ENCODE data around the gene CALML3.
A peak's percentile ranks its signal among the peaks of the same experiment; 100 is the strongest.
"Not testable (repeated sequence)": the region's sequence is repeated elsewhere in the genome, so short reads cannot be mapped to it uniquely, and the experiment has no call there.

CALML3 gene

GRCh38 chr10:5524641-5525560 is at the start of gene CALML3:
Gene CALML3 (plus strand): TSS chr10:5524961. CDS start chr10:5525086, 125 bp downstream.
- TF ChIP-seq POLR2A (IDR thresholded peaks at IDR 0.05; ENCODE audit: low read depth, low read length), result no peak
- no peak for DNase-seq (ENCODE audit: insufficient read length, low spot score)
- no peak for FAIRE-seq

GRCh38 chr10:5475088-5475487 is 49.7 kb upstream of the CALML3 start:
- not testable (repeated sequence) for FAIRE-seq; DNase-seq (ENCODE audit: insufficient read length, low spot score)

- not testable (repeated sequence) for DNase-seq (ENCODE audit: insufficient read length, low spot score); FAIRE-seq
Observed at GRCh38 chr10:5475974-5476807, 48.6 kb upstream of the CALML3 start.

- FAIRE-seq, result no peak
- DNase-seq (ENCODE audit: insufficient read length, low spot score), result no peak
- TF ChIP-seq POLR2A (IDR thresholded peaks at IDR 0.05; ENCODE audit: low read depth, low read length), result no peak
Observed at GRCh38 chr10:5476918-5477525, 47.7 kb upstream of the CALML3 start.

- DNase-seq (ENCODE audit: insufficient read length, low spot score) (no peak), FAIRE-seq (no peak)
- TF ChIP-seq POLR2A (IDR thresholded peaks at IDR 0.05; ENCODE audit: low read depth, low read length), result no peak
Observed at GRCh38 chr10:5477948-5478693, 46.6 kb upstream of the CALML3 start.

- FAIRE-seq (no peak), DNase-seq (ENCODE audit: insufficient read length, low spot score) (no peak)
- TF ChIP-seq POLR2A (IDR thresholded peaks at IDR 0.05; ENCODE audit: low read depth, low read length), result no peak
Observed at GRCh38 chr10:5478694-5479305, 46.0 kb upstream of the CALML3 start.

GRCh38 chr10:5479481-5480161 is 45.1 kb upstream of the CALML3 start:
- FAIRE-seq, result no peak
- DNase-seq (ENCODE audit: insufficient read length, low spot score), result no peak
- TF ChIP-seq POLR2A (IDR thresholded peaks at IDR 0.05; ENCODE audit: low read depth, low read length), result no peak

- DNase-seq (ENCODE audit: insufficient read length, low spot score) (no peak), FAIRE-seq (no peak)
- TF ChIP-seq POLR2A (IDR thresholded peaks at IDR 0.05; ENCODE audit: low read depth, low read length), result no peak
Observed at GRCh38 chr10:5480162-5480941, 44.4 kb upstream of the CALML3 start.

- DNase-seq (ENCODE audit: insufficient read length, low spot score), result no peak
- TF ChIP-seq POLR2A (IDR thresholded peaks at IDR 0.05; ENCODE audit: low read depth, low read length), result no peak
- FAIRE-seq, result no peak
Observed at GRCh38 chr10:5481121-5481520, 43.6 kb upstream of the CALML3 start.

- DNase-seq (ENCODE audit: insufficient read length, low spot score) (no peak), FAIRE-seq (no peak)
- no peak for TF ChIP-seq POLR2A (IDR thresholded peaks at IDR 0.05; ENCODE audit: low read depth, low read length)
Observed at GRCh38 chr10:5482016-5482415, 42.7 kb upstream of the CALML3 start.

- FAIRE-seq, result no peak
Observed at GRCh38 chr10:5484205-5484604, 40.6 kb upstream of the CALML3 start.

GRCh38 chr10:5485290-5485689 is 39.5 kb upstream of the CALML3 start:
- no peak for TF ChIP-seq POLR2A (IDR thresholded peaks at IDR 0.05; ENCODE audit: low read depth, low read length)
- FAIRE-seq (no peak), DNase-seq (ENCODE audit: insufficient read length, low spot score) (no peak)

More at GRCh38 chr10:5484205-5484604, 40.6 kb upstream of the CALML3 start:
- TF ChIP-seq POLR2A (IDR thresholded peaks at IDR 0.05; ENCODE audit: low read depth, low read length), result no peak
- DNase-seq (ENCODE audit: insufficient read length, low spot score), result peak; percentile 19
